SK-N-MC (cell line): ENCODE data around the gene SRPK3.

Experiments used
- DNase-seq: peaks from one replicate; pipeline ENCODE4 v3.0.0-alpha.2; 2011; ENCODE audit warnings: low read depth, low spot score
- H3K27ac ChIP-seq: fragments of 200-600 bp; sonication (generic); 2 replicates; pipeline ENCODE4 v1.5.1; 2016; ENCODE audit warnings: mixed run types
- H3K36me3 ChIP-seq: fragments of 200-600 bp; sonication (generic); 2 replicates; pipeline ENCODE4 v1.6.1; 2017; ENCODE audit warnings: antibody characterized with exemption, low read length, mixed read lengths; ENCODE audit not compliant: insufficient read depth
- H3K4me3 ChIP-seq: fragments of 200-600 bp; sonication (generic); 2 replicates; pipeline ENCODE4 v1.5.1; 2016
- H3K9ac ChIP-seq: fragments of 200-600 bp; sonication (generic); 2 replicates; pipeline ENCODE4 v1.8.0; 2017; ENCODE audit warnings: mixed run types, mixed read lengths; ENCODE audit not compliant: insufficient read length
- H3K9me3 ChIP-seq: fragments of 200-600 bp; sonication (generic); 2 replicates; pipeline ENCODE4 v1.6.1; 2017; ENCODE audit warnings: low read depth, mild to moderate bottlenecking, antibody characterized with exemption, low read length, moderate library complexity, mixed read lengths
- EZH2 ChIP-seq: fragments of 200-600 bp; sonication (generic); IDR thresholded peaks from one replicate; pipeline ENCODE4 v1.6.1; 2017; ENCODE audit warnings: antibody characterized with exemption
- FOXP2 ChIP-seq: optimal IDR thresholded peaks from 2 replicates; pipeline ENCODE3; 2011; ENCODE audit warnings: mild to moderate bottlenecking, moderate library complexity; ENCODE audit not compliant: insufficient read depth; ENCODE audit errors: extremely low read length, control extremely low read depth
- POLR2AphosphoS5 ChIP-seq: IDR thresholded peaks from 2 replicates; pipeline ENCODE4 v1.6.1; 2012; ENCODE audit warnings: mild to moderate bottlenecking, low read depth, low read length, borderline replicate concordance

The SRPK3 gene

GRCh38 chrX:153799326-153799725 is 18.5 kb downstream of the SRPK3 start:
- no peak for DNase-seq
- TF ChIP-seq FOXP2 (no peak), EZH2 (no peak), POLR2AphosphoS5 (no peak)
- Histone ChIP-seq H3K36me3 (no peaks in the 10 kb centered on the region; the same call in 1 of the 2 replicates), H3K9ac (no peak overlapping the region), H3K9me3 (no peaks in the 10 kb centered on the region), H3K27ac (no peak overlapping the region), H3K4me3 (no peak overlapping the region)

- H3K36me3 ChIP-seq, result no peaks in the 10 kb centered on the region; the same call in 1 of the 2 replicates
These were observed 19.4 kb downstream of the SRPK3 start for GRCh38 chrX:153800177-153800722.

GRCh38 chrX:153800746-153801145 is 19.9 kb downstream of the SRPK3 start:
- TF ChIP-seq FOXP2 (no peak), POLR2AphosphoS5 (no peak), EZH2 (no peak)
- Histone ChIP-seq H3K9me3 (no peaks in the 10 kb centered on the region), H3K36me3 (no peaks in the 10 kb centered on the region; the same call in 1 of the 2 replicates), H3K27ac (no peak overlapping the region), H3K9ac (no peak overlapping the region), H3K4me3 (no peak overlapping the region)
- DNase-seq, result no peak

More at GRCh38 chrX:153800177-153800722, 19.4 kb downstream of the SRPK3 start:
- H3K9ac ChIP-seq, result no peak overlapping the region
- H3K9me3 ChIP-seq, result no peaks in the 10 kb centered on the region
- TF ChIP-seq POLR2AphosphoS5, result no peak
- TF ChIP-seq FOXP2, result no peak
- TF ChIP-seq EZH2, result no peak
- no peak overlapping the region for H3K4me3 ChIP-seq
- DNase-seq, result no peak
- no peak overlapping the region for H3K27ac ChIP-seq

GRCh38 chrX:153801669-153802068 is 20.8 kb downstream of the SRPK3 start:
- no peak overlapping the region for H3K4me3 ChIP-seq
- TF ChIP-seq FOXP2, result no peak
- TF ChIP-seq EZH2, result no peak
- no peak for TF ChIP-seq POLR2AphosphoS5
- H3K36me3 ChIP-seq, result no peaks in the 10 kb centered on the region; the same call in 1 of the 2 replicates
- DNase-seq, result no peak
- H3K27ac ChIP-seq, result no peak overlapping the region
- no peak overlapping the region for H3K9ac ChIP-seq
- H3K9me3 ChIP-seq, result no peaks in the 10 kb centered on the region

- no peak overlapping the region for H3K9ac ChIP-seq
- H3K9me3 ChIP-seq, result no peaks in the 10 kb centered on the region
- no peak overlapping the region for H3K27ac ChIP-seq
- no peaks in the 10 kb centered on the region; the same call in 1 of the 2 replicates for H3K36me3 ChIP-seq
- TF ChIP-seq EZH2, result no peak
- TF ChIP-seq FOXP2, result no peak
- no peak for TF ChIP-seq POLR2AphosphoS5
- DNase-seq, result no peak
- no peak overlapping the region for H3K4me3 ChIP-seq
These were observed 21.7 kb downstream of the SRPK3 start for GRCh38 chrX:153802513-153803045.

- Histone ChIP-seq H3K9me3 (no peaks in the 10 kb centered on the region), H3K36me3 (no peaks in the 10 kb centered on the region; the same call in 1 of the 2 replicates), H3K27ac (no peak overlapping the region), H3K9ac (no peak overlapping the region), H3K4me3 (no peak overlapping the region)
- no peak for DNase-seq
- no peak for TF ChIP-seq FOXP2
- TF ChIP-seq EZH2, result no peak
- no peak for TF ChIP-seq POLR2AphosphoS5
These were observed 22.6 kb downstream of the SRPK3 start for GRCh38 chrX:153803211-153804099.

GRCh38 chrX:153804100-153804595 is 23.3 kb downstream of the SRPK3 start:
- Histone ChIP-seq H3K9me3 (no peaks in the 10 kb centered on the region), H3K36me3 (no peaks in the 10 kb centered on the region), H3K27ac (no peak overlapping the region), H3K4me3 (no peak overlapping the region), H3K9ac (no peak overlapping the region)
- DNase-seq, result no peak
- TF ChIP-seq EZH2 (no peak), FOXP2 (no peak)

GRCh38 chrX:153804621-153805020 is 23.8 kb downstream of the SRPK3 start:
- no peak for DNase-seq
- Histone ChIP-seq H3K9ac (no peak overlapping the region), H3K27ac (no peak overlapping the region), H3K4me3 (no peak overlapping the region), H3K36me3 (no peaks in the 10 kb centered on the region), H3K9me3 (no peaks in the 10 kb centered on the region)
- TF ChIP-seq FOXP2 (no peak), EZH2 (no peak), POLR2AphosphoS5 (no peak)

GRCh38 chrX:153805436-153805835 is 24.6 kb downstream of the SRPK3 start:
- no peaks in the 10 kb centered on the region for H3K36me3 ChIP-seq
- H3K27ac ChIP-seq, result no peak overlapping the region
- H3K4me3 ChIP-seq, result no peak overlapping the region
- no peak for DNase-seq
- H3K9me3 ChIP-seq, result no peaks in the 10 kb centered on the region
- H3K9ac ChIP-seq, result no peak overlapping the region
- no peak for TF ChIP-seq FOXP2
- TF ChIP-seq POLR2AphosphoS5, result no peak
- no peak for TF ChIP-seq EZH2
